ENCODE measurements around the gene KRTAP12-2. TPM values are rescaled to one million over a fixed set of nuclear protein-coding genes. Genes with fewer than 3 reads are reported as not detected.

The KRTAP12-2 gene
- total RNA-seq, 4 donors from 2014 or later: not detected

DNA sequence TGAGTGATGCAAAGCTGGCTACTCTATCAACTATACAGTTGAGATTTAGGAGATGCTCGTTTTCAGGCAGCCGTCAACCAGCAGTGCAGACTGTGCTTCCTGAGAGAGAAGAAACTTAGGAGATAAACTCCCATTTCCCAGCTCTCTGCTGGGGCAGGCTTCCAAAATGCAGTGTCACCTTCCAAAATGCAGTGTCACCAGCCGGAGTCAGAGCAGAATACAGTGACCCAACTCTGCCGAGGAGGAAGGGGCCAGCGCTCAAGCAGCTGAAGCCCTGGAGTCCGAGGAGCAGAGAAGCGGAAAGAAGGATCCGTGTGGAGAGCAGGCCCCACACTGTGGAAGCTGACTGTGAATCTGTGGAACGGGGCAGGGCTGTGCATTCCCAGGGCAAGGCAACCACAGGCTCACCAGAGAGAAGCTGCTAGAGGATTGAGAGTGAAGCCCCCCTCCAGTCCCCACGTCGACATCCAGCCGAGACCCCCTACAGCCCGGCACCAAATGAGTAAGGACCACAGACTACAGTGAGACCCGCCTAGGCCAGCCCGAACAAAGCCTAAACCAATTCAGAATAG is 15.9 kb upstream of the KRTAP12-2 start:
- Histone ChIP-seq H3K9me3 (no peaks in the 10 kb centered on the region), H3K36me3 (no peaks in the 10 kb centered on the region), H3K4me3 (no peak overlapping the region), H3K4me1 (no peaks in the 10 kb centered on the region), H3K27ac (no peak overlapping the region), H3K27me3 (peaks cover 27% of the 10 kb centered on the region)
- WGBS, 2 donors (ENCODE audit: low coverage in 1 of 2): 61 to 76% methylated on average over 4 to 8 of the region's 15 CpGs
- TF ChIP-seq CTCF (IDR thresholded peaks at IDR 0.05) (no peak), POLR2A (IDR thresholded peaks at IDR 0.05) (no peak), EP300 (IDR thresholded peaks at IDR 0.05) (no peak), POLR2AphosphoS5 (IDR thresholded peaks at IDR 0.05) (no peak)
- no peak for ATAC-seq

DNA sequence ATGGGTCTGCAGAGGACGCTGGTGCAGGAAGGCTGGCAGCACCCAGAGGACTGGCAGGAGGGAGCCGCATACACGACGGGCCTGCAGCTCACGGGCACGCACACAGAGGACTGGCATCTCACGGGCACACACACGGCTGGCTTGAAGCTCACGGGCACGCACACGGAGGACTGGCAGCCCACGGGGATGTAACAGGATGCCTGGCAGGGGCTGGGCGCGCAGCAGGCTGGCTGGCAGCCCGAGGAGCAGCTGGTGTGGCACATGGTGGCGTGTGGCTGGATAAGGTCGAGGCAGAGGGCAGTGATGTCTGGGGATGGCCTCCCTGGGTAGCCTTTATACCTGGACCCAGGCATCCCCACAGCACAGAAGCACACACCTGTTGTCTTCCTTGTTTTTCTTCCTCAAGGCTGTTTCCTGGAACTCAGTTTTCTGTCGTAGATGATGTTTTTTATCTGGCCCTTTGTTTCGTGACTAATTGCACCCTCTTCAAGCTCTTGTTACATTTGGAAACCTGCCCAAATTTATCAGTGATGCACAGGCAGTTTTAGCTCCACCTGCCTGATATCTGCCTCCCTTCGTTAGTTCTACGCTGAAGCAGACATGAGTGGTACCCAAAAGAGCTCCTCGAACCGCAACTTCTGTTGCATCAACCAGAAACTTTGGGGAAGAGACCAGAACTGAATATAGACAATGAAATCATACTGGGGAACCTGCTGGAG is 15.3 kb upstream of the KRTAP12-2 start, which contains the start of gene KRTAP12-1:
TSS of gene KRTAP12-1 (minus strand) at position 303 of the 719 bp plus-strand sequence. CDS start at position 263, 40 bp downstream.
- no peak for ATAC-seq
- no peaks in the 10 kb centered on the region for H3K4me1 ChIP-seq
- H3K4me3 ChIP-seq: no peak within 1 kb of the TSS
- H3K27ac ChIP-seq: no peak within 1 kb of the TSS
- H3K9me3 ChIP-seq: no peaks in the 10 kb centered on the region
- no peak for TF ChIP-seq EP300 (IDR thresholded peaks at IDR 0.05)
- no peak for TF ChIP-seq POLR2A (IDR thresholded peaks at IDR 0.05)
- no peak for TF ChIP-seq CTCF (IDR thresholded peaks at IDR 0.05)
- no peak for TF ChIP-seq POLR2AphosphoS5 (IDR thresholded peaks at IDR 0.05)
- 50 to 56% methylated on average over 3 to 7 of the region's 23 CpGs for WGBS, 2 donors (ENCODE audit: low coverage in 1 of 2)
- peaks cover 21% of the 10 kb centered on the region for H3K27me3 ChIP-seq
- H3K36me3 ChIP-seq: no peaks in the 10 kb centered on the region

- H3K36me3 ChIP-seq: no peaks in the 10 kb centered on the region
- H3K27me3 ChIP-seq: peaks cover 12% of the 10 kb centered on the region
- H3K4me1 ChIP-seq: no peaks in the 10 kb centered on the region
- WGBS, 2 donors (ENCODE audit: low coverage in 1 of 2): 72 to 96% methylated on average over 4 to 5 of the region's 11 CpGs
- no peak overlapping the region for H3K4me3 ChIP-seq
- no peak overlapping the region for H3K27ac ChIP-seq
- no peak for ATAC-seq
- TF ChIP-seq CTCF (IDR thresholded peaks at IDR 0.05) (no peak), EP300 (IDR thresholded peaks at IDR 0.05) (no peak), POLR2AphosphoS5 (IDR thresholded peaks at IDR 0.05) (no peak), POLR2A (IDR thresholded peaks at IDR 0.05) (no peak)
- no peaks in the 10 kb centered on the region for H3K9me3 ChIP-seq
These were observed 14.4 kb upstream of the KRTAP12-2 start for GRCh38 chr21:44681152-44681551.

DNA sequence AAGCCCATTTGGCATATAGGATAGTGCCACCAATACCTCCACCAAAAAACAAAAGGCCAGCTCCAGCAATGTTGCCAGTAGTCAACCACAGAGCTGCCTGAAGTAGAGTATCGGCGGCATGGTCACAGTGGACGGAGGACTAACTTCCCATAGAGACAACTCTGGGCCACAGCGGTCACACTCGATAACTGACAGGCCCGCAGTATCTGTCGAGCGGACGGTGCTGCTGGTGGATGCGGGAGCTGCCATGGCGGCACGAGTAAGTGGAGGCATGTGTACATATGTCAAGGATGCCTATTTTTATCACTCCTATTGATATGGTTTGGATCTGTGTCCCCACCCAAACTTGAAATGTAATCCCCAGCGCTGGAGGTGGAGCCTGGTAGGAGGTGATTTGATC is 11.2 kb upstream of the KRTAP12-2 start:
- no peaks in the 10 kb centered on the region for H3K4me1 ChIP-seq
- H3K36me3 ChIP-seq: no peaks in the 10 kb centered on the region
- H3K9me3 ChIP-seq: peaks cover 0 to 9% (median 0%) of the 10 kb centered on the region in 3 donors
- no peak overlapping the region for H3K27ac ChIP-seq
- no peak overlapping the region for H3K4me3 ChIP-seq
- ATAC-seq: no peak
- whole genome bisulfite sequencing, 2 donors (ENCODE audit: low coverage in 1 of 2): 83 to 95% methylated on average over 4 to 8 of the region's 13 CpGs
- H3K27me3 ChIP-seq: peaks cover 7% of the 10 kb centered on the region
- TF ChIP-seq EP300 (IDR thresholded peaks at IDR 0.05) (no peak), POLR2A (IDR thresholded peaks at IDR 0.05) (no peak), POLR2AphosphoS5 (IDR thresholded peaks at IDR 0.05) (no peak), CTCF (IDR thresholded peaks at IDR 0.05) (no peak)

DNA sequence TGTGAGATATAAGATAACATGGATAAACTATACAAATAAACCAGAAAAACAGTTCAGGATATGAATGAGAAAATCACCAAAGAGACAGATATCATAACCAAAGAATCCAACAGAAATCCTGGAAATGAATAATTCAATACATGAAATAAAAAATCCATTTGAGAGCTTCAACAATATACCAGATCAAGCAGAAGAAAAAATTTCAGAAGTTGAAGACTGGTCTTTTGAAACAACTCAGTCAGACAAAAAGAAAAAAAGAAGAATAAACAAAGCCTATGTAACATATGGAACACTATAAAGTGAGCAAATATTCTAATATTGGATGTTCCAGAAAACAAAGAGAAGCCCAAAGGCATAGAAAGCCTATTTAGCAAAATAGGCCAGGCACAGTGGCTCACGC is 5.2 kb upstream of the KRTAP12-2 start:
- no peak overlapping the region for H3K4me3 ChIP-seq
- no peaks in the 10 kb centered on the region for H3K36me3 ChIP-seq
- ATAC-seq: no peak
- peaks cover 0 to 40% (median 0%) of the 10 kb centered on the region in 3 donors for H3K9me3 ChIP-seq
- no peak overlapping the region for H3K27ac ChIP-seq
- no peak for TF ChIP-seq POLR2AphosphoS5 (IDR thresholded peaks at IDR 0.05)
- TF ChIP-seq CTCF (IDR thresholded peaks at IDR 0.05): no peak
- WGBS, 2 donors (ENCODE audit: low coverage in 1 of 2): 80% methylated on average over 1 of the region's 1 CpG; no CpG with 5 or more reads in 1 of the 2 donors
- no peaks in the 10 kb centered on the region for H3K4me1 ChIP-seq
- peaks cover 17% of the 10 kb centered on the region for H3K27me3 ChIP-seq
